ENCODE measurements around the gene DNM3.

DNA sequence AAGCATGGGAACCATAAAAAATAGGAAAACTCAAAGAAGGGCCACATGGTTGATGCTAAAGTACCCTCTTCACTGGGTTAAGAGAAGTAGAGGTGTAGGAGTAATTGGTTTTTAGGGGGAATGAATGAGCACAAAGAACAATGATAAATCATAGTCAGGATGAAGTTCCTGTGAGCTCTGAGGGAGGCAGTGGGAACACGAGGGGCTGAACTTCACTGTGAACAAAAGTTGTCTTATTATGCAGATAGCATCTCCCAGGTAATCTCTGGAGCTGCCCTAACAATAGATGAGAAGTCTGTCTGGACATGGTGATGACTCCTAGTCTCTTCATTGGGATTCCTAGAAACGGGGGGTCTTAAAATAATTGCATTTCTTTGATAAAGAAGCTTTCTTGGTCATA, 127.9 kb downstream of the DNM3 start:
- TF ChIP-seq EZH2 (IDR thresholded peaks at IDR 0.05; ENCODE audit: insufficient read depth, poor library complexity, severe bottlenecking) (no peak), EZH2phosphoT487 (IDR thresholded peaks at IDR 0.05; ENCODE audit: insufficient read depth, low read depth) (no peak)

Measured in GM23248 (cell line).